ENCODE measurements around the gene CDR2.
"Not testable (repeated sequence)": the region's sequence is repeated elsewhere in the genome, so short reads cannot be mapped to it uniquely, and the experiment has no call there.

The CDR2 gene

GRCh38 chr16:22375963-22376640 is 1.7 kb upstream of the CDR2 start:
- DNase-seq, result peak in 2 of 4 experiments; percentile 30 to 34

GRCh38 chr16:22375117-22375962 is 921 bp upstream of the CDR2 start:
- DNase-seq, result no peak

- peak; percentile 29 to 72 (median 48) for DNase-seq
Measured at GRCh38 chr16:22373662-22374310, 633 bp downstream of the CDR2 start.

- DNase-seq, result no peak
Measured at GRCh38 chr16:22372882-22373661, 1.3 kb downstream of the CDR2 start.

- DNase-seq, result no peak
Measured at GRCh38 chr16:22370038-22370820, 4.2 kb downstream of the CDR2 start.

- DNase-seq, result peak in 2 of 4 experiments; percentile 45 to 48
Measured at GRCh38 chr16:22369221-22369811, 5.1 kb downstream of the CDR2 start.

GRCh38 chr16:22368200-22368826 is 6.1 kb downstream of the CDR2 start:
- not testable (repeated sequence) for DNase-seq

- DNase-seq, result no peak
Measured at GRCh38 chr16:22366889-22367288, 7.5 kb downstream of the CDR2 start.

- DNase-seq, result no peak
Measured at GRCh38 chr16:22366371-22366770, 8.0 kb downstream of the CDR2 start.

GRCh38 chr16:22364241-22364640 is 10.2 kb downstream of the CDR2 start:
- DNase-seq, result peak; percentile 9 to 69 (median 56)

GRCh38 chr16:22360963-22361659 is 13.3 kb downstream of the CDR2 start:
- no peak for DNase-seq

- no peak for DNase-seq
Measured at GRCh38 chr16:22359679-22360078, 14.7 kb downstream of the CDR2 start.

- DNase-seq, result no peak
Measured at GRCh38 chr16:22358000-22358399, 16.4 kb downstream of the CDR2 start.

GRCh38 chr16:22357635-22357971 is 16.8 kb downstream of the CDR2 start:
- no peak for DNase-seq

GRCh38 chr16:22356930-22357634 is 17.3 kb downstream of the CDR2 start:
- no peak for DNase-seq

GRCh38 chr16:22355487-22355908 is 18.9 kb downstream of the CDR2 start:
- peak; percentile 21 to 66 (median 46) for DNase-seq

- DNase-seq, result peak in 2 of 4 experiments; percentile 6 to 7
Measured at GRCh38 chr16:22353933-22354541, 20.4 kb downstream of the CDR2 start.

- DNase-seq, result peak; percentile 71 to 93 (median 82)
Measured at GRCh38 chr16:22353191-22353919, 21.1 kb downstream of the CDR2 start.

Data from suppressor macrophage (primary cell).